HFFc6 (cell line): Measurements from ENCODE around the gene ZNF195. TPM values are rescaled to one million over a fixed set of nuclear protein-coding genes. Genes with fewer than 3 reads are reported as not detected.

Experiments used
- DNase-seq: peaks from one replicate; pipeline ENCODE4 v3.0.0-alpha.2; 2018
- H3K27ac Mint-ChIP-seq: 2 replicates; pipeline ENCODE4 v1.8.0; 2020; ENCODE audit warnings: mild to moderate bottlenecking, mixed read lengths
- H3K27me3 Mint-ChIP-seq: 2 replicates; pipeline ENCODE4 v1.8.0; 2021; ENCODE audit warnings: mild to moderate bottlenecking, moderate library complexity, mixed read lengths; ENCODE audit not compliant: insufficient read depth
- H3K36me3 Mint-ChIP-seq: 2 replicates; pipeline ENCODE4 v1.8.0; 2021; ENCODE audit warnings: low read depth, mixed read lengths
- H3K4me1 Mint-ChIP-seq: 2 replicates; pipeline ENCODE4 v1.8.0; 2020; ENCODE audit warnings: low read depth, mixed read lengths
- H3K4me3 Mint-ChIP-seq: 2 replicates; pipeline ENCODE4 v1.8.0; 2020; ENCODE audit warnings: mild to moderate bottlenecking, moderate library complexity, mixed read lengths
- H3K9me3 Mint-ChIP-seq: 2 replicates; pipeline ENCODE4 v1.8.0; 2020; ENCODE audit warnings: mild to moderate bottlenecking, mixed read lengths
- total RNA-seq, 6 experiments: library from RNA; stranded (reverse); fragmentation: NEBNext Ultra II Directional; extraction: Animal tissue kit (Norgen Biotek cat#: 25700); gene quantifications; 2 replicates in 1 of 6; 3 replicates in 5 of 6; pipeline ENCODE4 v1.2.3, GENCODE V29; 2021
- TF ChIP-seq, protein P1 (sequence below): fragments of 200-600 bp; sonication (generic); IDR thresholded peaks from 2 replicates; pipeline ENCODE4 v1.5.0; 2021; ENCODE audit warnings: antibody characterized with exemption, mild to moderate bottlenecking

Gene ZNF195
- total RNA-seq, 6 experiments from 2014 or later: 16.9 to 22.4 (median 18.4) TPM

DNA sequence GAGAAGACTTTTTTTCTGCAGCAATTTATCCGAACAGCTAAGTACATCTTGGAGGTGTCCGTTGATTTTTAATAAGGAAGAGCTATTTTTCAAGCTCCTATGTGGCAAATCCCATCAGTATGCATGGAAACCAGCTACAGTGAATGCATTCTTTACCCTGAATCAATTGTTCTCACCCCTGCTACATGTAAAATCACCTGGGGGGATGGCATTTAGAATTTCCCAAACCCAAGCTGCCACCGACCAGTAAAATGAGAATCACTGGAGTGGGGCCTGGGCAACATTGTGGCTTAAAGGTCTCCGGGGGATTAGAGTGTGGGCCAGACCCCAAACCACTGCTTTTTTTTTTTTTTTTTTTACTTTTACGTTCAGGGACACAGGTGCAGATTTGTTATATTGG lies 2.8 kb upstream of the ZNF195 start:
- TF ChIP-seq, protein P1, sequence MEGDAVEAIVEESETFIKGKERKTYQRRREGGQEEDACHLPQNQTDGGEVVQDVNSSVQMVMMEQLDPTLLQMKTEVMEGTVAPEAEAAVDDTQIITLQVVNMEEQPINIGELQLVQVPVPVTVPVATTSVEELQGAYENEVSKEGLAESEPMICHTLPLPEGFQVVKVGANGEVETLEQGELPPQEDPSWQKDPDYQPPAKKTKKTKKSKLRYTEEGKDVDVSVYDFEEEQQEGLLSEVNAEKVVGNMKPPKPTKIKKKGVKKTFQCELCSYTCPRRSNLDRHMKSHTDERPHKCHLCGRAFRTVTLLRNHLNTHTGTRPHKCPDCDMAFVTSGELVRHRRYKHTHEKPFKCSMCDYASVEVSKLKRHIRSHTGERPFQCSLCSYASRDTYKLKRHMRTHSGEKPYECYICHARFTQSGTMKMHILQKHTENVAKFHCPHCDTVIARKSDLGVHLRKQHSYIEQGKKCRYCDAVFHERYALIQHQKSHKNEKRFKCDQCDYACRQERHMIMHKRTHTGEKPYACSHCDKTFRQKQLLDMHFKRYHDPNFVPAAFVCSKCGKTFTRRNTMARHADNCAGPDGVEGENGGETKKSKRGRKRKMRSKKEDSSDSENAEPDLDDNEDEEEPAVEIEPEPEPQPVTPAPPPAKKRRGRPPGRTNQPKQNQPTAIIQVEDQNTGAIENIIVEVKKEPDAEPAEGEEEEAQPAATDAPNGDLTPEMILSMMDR: no peak
- H3K27ac Mint-ChIP-seq: no peak overlapping the region
- H3K4me1 Mint-ChIP-seq: peaks cover 32% of the 10 kb centered on the region
- peaks cover 49% of the 10 kb centered on the region for H3K36me3 Mint-ChIP-seq
- H3K27me3 Mint-ChIP-seq: peaks cover 3% of the 10 kb centered on the region; the same call in 1 of the 2 replicates
- H3K4me3 Mint-ChIP-seq: peak overlapping the region; percentile 89; the same call in 1 of the 2 replicates
- H3K9me3 Mint-ChIP-seq: peaks cover 12% of the 10 kb centered on the region
- no peak for DNase-seq

DNA sequence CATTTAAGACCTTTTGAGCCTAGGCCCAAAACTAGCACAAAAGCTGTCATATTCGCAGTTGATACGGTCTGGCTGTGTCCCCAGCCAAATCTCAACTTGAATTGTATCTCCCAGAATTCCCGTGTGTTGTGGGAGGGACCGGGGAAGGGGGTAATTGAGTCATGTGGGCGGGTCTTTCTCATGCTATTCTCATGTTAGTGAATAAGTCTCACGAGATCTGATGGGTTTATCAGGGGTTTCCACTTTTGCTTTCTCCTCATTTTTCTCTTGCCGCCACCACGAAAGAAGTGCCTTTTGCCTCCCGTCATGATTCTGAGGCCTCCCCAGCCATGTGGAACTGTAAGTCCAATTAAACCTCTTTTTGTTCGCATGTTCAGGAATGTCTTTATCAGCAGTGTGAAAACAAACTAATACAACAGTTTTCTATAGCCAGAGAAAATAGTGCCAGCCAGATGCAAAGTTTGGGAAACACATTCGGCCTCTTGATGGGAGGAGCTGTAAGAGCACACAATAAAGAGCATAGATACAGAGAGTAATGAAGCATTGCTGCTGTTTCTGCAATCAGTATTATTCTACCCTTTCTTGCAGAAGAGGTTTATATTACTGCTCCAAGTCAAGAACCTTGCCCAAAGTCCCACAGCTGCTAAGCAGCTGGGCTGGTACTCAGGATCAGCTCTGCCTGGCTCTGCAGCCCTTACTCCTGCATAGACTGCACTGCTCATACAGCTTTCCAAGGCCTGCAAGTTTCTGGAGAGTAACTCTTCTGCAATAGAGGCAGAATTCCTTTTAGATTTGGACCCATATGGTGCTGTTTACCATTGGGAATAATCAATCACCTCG lies 2.0 kb upstream of the ZNF195 start:
- peak overlapping the region; percentile 89 for H3K4me3 Mint-ChIP-seq
- peaks cover 3% of the 10 kb centered on the region; the same call in 1 of the 2 replicates for H3K27me3 Mint-ChIP-seq
- DNase-seq: peak; percentile 22
- peaks cover 49% of the 10 kb centered on the region for H3K36me3 Mint-ChIP-seq
- H3K27ac Mint-ChIP-seq: peak overlapping the region; percentile 64
- peaks cover 41% of the 10 kb centered on the region for H3K4me1 Mint-ChIP-seq
- TF ChIP-seq, protein P1: no peak
- H3K9me3 Mint-ChIP-seq: peaks cover 6% of the 10 kb centered on the region

GRCh38 chr11:3375552-3375951 lies 3.4 kb downstream of the ZNF195 start:
- Mint-ChIP-seq H3K27ac (peak overlapping the region; percentile 46), H3K4me3 (peak overlapping the region; percentile 53), H3K36me3 (peaks cover 78% of the 10 kb centered on the region), H3K9me3 (peaks cover 55% of the 10 kb centered on the region), H3K27me3 (peaks cover 3% of the 10 kb centered on the region; the same call in 1 of the 2 replicates), H3K4me1 (peaks cover 35% of the 10 kb centered on the region)
- TF ChIP-seq, protein P1: no peak
- peak; percentile 15 for DNase-seq

DNA sequence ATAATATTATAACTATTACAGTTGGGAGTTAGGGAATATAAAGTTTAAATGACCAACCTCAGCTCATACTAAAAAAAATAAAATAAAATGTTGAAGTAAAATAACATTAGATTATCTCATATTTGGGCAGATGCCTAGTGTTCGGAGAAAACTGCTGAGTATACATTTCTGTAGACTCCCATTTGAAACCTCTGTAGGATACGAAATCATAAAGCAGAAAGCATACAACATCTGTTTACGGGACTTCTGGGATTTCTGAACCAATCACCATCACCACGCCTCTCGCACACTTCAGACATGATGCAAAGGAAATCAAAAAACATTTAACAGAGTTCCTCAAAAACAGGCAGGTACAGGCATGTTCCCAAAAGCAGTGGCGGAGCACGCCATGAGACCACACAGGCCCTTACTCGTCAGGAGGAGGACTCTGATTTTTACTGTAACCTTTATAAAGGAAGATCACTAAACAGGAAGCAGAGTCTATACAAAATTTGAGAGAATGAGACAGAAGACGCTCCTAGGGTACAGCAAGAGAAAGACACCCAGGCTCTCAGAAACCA lies 8.6 kb downstream of the ZNF195 start:
- no peak for DNase-seq
- peaks cover 83% of the 10 kb centered on the region for H3K9me3 Mint-ChIP-seq
- no peak overlapping the region for H3K27ac Mint-ChIP-seq

DNA sequence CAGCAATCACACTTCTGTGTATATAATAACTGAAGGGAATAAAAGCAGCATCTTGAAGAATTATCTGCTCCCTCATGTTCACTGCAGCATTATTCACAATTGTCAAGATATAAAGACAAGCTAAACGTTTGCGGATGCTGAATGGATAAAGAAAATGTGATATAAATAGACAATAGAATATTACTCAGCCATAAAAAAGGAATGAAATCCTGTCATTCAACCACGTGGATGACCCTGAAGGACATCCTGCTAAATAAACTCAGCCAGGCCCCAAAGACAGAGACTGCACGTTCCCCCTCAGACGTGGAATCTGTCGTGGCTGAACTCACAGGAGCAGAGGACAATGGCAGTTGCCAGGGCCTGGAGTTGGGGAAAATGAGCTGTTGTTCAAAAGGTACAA lies 9.6 kb downstream of the ZNF195 start:
- H3K36me3 Mint-ChIP-seq: peaks cover 93% of the 10 kb centered on the region
- H3K4me1 Mint-ChIP-seq: peaks cover 7% of the 10 kb centered on the region
- no peaks in the 10 kb centered on the region for H3K27me3 Mint-ChIP-seq
- TF ChIP-seq, protein P1: no peak
- no peak for DNase-seq
- no peak overlapping the region for H3K27ac Mint-ChIP-seq
- H3K9me3 Mint-ChIP-seq: peaks cover 73% of the 10 kb centered on the region
- H3K4me3 Mint-ChIP-seq: no peak overlapping the region

More for the DNA sequence above, 8.6 kb downstream of the ZNF195 start:
- Mint-ChIP-seq H3K4me1 (peaks cover 9% of the 10 kb centered on the region), H3K27me3 (no peaks in the 10 kb centered on the region), H3K4me3 (no peak overlapping the region), H3K36me3 (peaks cover 93% of the 10 kb centered on the region)
- TF ChIP-seq, protein P1: no peak
